CD4-positive, alpha-beta T cell (primary cell): Measurements from ENCODE around the gene ERICH2. TPM values are rescaled to one million over a fixed set of nuclear protein-coding genes. Genes with fewer than 3 reads are reported as not detected.

Experiments
- ATAC-seq: fragments of 200-7000 bp; cut with Tn5 transposase; one replicate; pipeline ENCODE4 v1.10.0; 2022; ENCODE audit warnings: mild to moderate bottlenecking; ENCODE audit not compliant: poor library complexity
- CTCF ChIA-PET: fragments of 350-600 bp; sonication (Branson Sonifier 250); formaldehyde crosslinking; loops from one replicate; lab custom pipeline; 2021; ENCODE audit warnings: antibody characterized with exemption, inconsistent platforms; lab: Charles Lee
- POLR2A ChIA-PET: fragments of 350-600 bp; sonication (Branson Sonifier 250); formaldehyde crosslinking; loops from one replicate; lab custom pipeline; 2021; ENCODE audit warnings: antibody characterized with exemption, inconsistent platforms; lab: Charles Lee
- DNase-seq, 14 experiments: peaks; one replicate each; pipeline ENCODE4 v3.0.0-alpha.2; 2013 to 2020; ENCODE audit warnings: mixed read lengths in 2 of 14
- H3K27ac ChIP-seq, 2 donors: one replicate each; pipeline versions ENCODE4 v1.5.1 to v1.7.0; 2013; ENCODE audit warnings: low read length in 2 of 2, low read depth in 1 of 2, mild to moderate bottlenecking in 1 of 2
- H3K27me3 ChIP-seq, 2 experiments: 1 replicate in 1 of 2; 2 replicates in 1 of 2; pipeline versions ENCODE4 v1.6.1 to v1.7.0; 2013; ENCODE audit warnings: low read length in 2 of 2, control low read depth in 1 of 2, mild to moderate bottlenecking in 1 of 2, moderate library complexity in 1 of 2; ENCODE audit not compliant: insufficient read depth in 2 of 2, control insufficient read depth in 1 of 2
- H3K36me3 ChIP-seq: one replicate; pipeline ENCODE4 v1.6.1; 2013; ENCODE audit warnings: low read length, control low read depth; ENCODE audit not compliant: insufficient read depth
- H3K4me1 ChIP-seq: one replicate; pipeline ENCODE4 v1.6.1; 2013; ENCODE audit warnings: low read length, control low read depth; ENCODE audit not compliant: insufficient read depth
- H3K4me3 ChIP-seq: one replicate; pipeline ENCODE4 v1.5.1; 2013; ENCODE audit warnings: mild to moderate bottlenecking, low read length, moderate library complexity
- H3K9me3 ChIP-seq, 2 experiments: 1 replicate in 1 of 2; 2 replicates in 1 of 2; pipeline versions ENCODE4 v1.6.1 to v1.7.0; 2013; ENCODE audit warnings: low read length in 2 of 2, mild to moderate bottlenecking in 2 of 2, control low read depth in 1 of 2, moderate library complexity in 1 of 2; ENCODE audit not compliant: control insufficient read depth in 1 of 2, insufficient read depth in 1 of 2
- H3K27ac Mint-ChIP-seq: one replicate; pipeline ENCODE4 v1.8.0; 2020; ENCODE audit warnings: mixed read lengths
- H3K27me3 Mint-ChIP-seq: one replicate; pipeline ENCODE4 v1.8.0; 2021; ENCODE audit warnings: mixed read lengths
- H3K36me3 Mint-ChIP-seq: one replicate; pipeline ENCODE4 v1.8.0; 2021; ENCODE audit warnings: low read depth, mixed read lengths
- H3K4me1 Mint-ChIP-seq: one replicate; pipeline ENCODE4 v1.8.0; 2021; ENCODE audit warnings: low read depth, mixed read lengths
- H3K4me3 Mint-ChIP-seq: one replicate; pipeline ENCODE4 v1.8.0; 2020; ENCODE audit warnings: mild to moderate bottlenecking, mixed read lengths
- H3K9me3 Mint-ChIP-seq: one replicate; pipeline ENCODE4 v1.8.0; 2020; ENCODE audit warnings: mixed read lengths
- intact Hi-C, 2 experiments: fragments of 100-400 bp; cut with DNase I in 1 of 2; cut with micrococcal nuclease in 1 of 2; formaldehyde crosslinking; loops; one replicate each; pipeline versions ENCODE4 v1.15.1 to v1.9.0; 2023 to 2025; cut with DNase I, micrococcal nuclease
- total RNA-seq, 174 experiments: library from RNA in 2 of 174; stranded (reverse) in 2 of 174; gene quantifications; one replicate each; pipeline ENCODE4 v1.2.3 and lab custom pipeline; 2021 to 2026
- TF ChIP-seq, protein P1 (sequence below): fragments of 200-600 bp; IDR thresholded peaks from one replicate; pipeline ENCODE4 v1.8.0; 2022; ENCODE audit warnings: antibody characterized with exemption, mild to moderate bottlenecking

Gene ERICH2
- total RNA-seq, 2 experiments from 2014 or later = not detected

DNA sequence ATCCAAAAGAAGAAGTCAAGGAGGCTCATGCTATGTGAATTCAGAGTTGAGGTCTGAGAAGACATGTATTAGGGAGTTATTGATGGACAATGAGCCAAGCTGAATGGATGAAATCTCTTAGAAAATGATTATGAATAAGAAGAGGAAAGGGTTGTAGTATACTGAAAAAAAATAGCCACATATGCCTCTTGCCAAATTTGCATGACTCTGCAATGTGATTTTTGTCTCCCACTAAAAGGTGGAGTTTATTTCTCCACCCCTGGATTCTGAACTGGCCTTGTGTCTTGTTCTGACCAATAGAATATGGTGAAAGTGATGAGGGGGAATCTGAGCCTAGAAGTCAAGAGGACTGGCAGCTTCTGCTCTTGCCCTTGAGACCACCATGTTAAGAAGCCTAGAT lies 8.6 kb upstream of the ERICH2 start:
- TF ChIP-seq, protein P1, sequence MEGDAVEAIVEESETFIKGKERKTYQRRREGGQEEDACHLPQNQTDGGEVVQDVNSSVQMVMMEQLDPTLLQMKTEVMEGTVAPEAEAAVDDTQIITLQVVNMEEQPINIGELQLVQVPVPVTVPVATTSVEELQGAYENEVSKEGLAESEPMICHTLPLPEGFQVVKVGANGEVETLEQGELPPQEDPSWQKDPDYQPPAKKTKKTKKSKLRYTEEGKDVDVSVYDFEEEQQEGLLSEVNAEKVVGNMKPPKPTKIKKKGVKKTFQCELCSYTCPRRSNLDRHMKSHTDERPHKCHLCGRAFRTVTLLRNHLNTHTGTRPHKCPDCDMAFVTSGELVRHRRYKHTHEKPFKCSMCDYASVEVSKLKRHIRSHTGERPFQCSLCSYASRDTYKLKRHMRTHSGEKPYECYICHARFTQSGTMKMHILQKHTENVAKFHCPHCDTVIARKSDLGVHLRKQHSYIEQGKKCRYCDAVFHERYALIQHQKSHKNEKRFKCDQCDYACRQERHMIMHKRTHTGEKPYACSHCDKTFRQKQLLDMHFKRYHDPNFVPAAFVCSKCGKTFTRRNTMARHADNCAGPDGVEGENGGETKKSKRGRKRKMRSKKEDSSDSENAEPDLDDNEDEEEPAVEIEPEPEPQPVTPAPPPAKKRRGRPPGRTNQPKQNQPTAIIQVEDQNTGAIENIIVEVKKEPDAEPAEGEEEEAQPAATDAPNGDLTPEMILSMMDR = no peak
- no peak overlapping the region for H3K4me3 ChIP-seq
- no peaks in the 10 kb centered on the region for H3K4me1 ChIP-seq
- intact Hi-C loops = no loop called here
- no peaks in the 10 kb centered on the region for H3K36me3 ChIP-seq
- H3K27me3 Mint-ChIP-seq = no peaks in the 10 kb centered on the region
- peaks cover 7% of the 10 kb centered on the region for H3K4me1 Mint-ChIP-seq
- no peaks in the 10 kb centered on the region for H3K36me3 Mint-ChIP-seq
- H3K27ac Mint-ChIP-seq = no peak overlapping the region
- ATAC-seq = no peak
- H3K9me3 Mint-ChIP-seq = no peaks in the 10 kb centered on the region
- peaks cover 0 to 2% of the 10 kb centered on the region in 2 experiments for H3K27me3 ChIP-seq
- no peak overlapping the region for H3K4me3 Mint-ChIP-seq
- ChIA-PET CTCF (no interaction called here), POLR2A (no interaction called here)
- DNase-seq = no peak
- no peak overlapping the region for H3K27ac ChIP-seq
- H3K9me3 ChIP-seq = no peaks in the 10 kb centered on the region

DNA sequence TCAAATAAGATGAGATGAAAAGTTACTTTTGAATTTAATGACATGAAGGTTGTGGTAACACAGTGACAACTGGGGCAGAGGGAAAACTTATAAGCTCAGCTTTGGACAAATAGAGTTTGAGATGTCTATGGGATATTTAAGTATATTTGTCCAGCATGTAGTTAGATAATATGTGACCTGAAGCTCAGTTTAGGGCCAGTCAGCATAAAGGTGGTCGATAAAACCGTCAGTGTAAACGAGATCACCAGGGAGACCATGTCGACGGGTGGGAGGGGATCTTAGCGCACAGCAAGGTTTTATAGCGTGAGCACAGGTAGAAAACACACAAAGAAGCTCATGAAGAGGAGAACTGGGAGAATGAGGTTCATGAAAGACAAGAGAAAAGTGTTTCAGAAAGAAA lies 7.4 kb upstream of the ERICH2 start:
- no peak overlapping the region for H3K4me3 ChIP-seq
- Mint-ChIP-seq H3K9me3 (no peaks in the 10 kb centered on the region), H3K4me3 (no peak overlapping the region), H3K27me3 (no peaks in the 10 kb centered on the region), H3K36me3 (no peaks in the 10 kb centered on the region), H3K27ac (no peak overlapping the region), H3K4me1 (peaks cover 12% of the 10 kb centered on the region)
- H3K27me3 ChIP-seq = peaks cover 0 to 2% of the 10 kb centered on the region in 2 experiments
- no peak overlapping the region for H3K27ac ChIP-seq
- DNase-seq (no peak), ATAC-seq (no peak)
- TF ChIP-seq, protein P1 = no peak
- POLR2A ChIA-PET = no interaction called here
- CTCF ChIA-PET = no interaction called here
- intact Hi-C loops = no loop called here
- H3K9me3 ChIP-seq = no peaks in the 10 kb centered on the region
- H3K36me3 ChIP-seq = no peaks in the 10 kb centered on the region
- no peaks in the 10 kb centered on the region for H3K4me1 ChIP-seq

DNA sequence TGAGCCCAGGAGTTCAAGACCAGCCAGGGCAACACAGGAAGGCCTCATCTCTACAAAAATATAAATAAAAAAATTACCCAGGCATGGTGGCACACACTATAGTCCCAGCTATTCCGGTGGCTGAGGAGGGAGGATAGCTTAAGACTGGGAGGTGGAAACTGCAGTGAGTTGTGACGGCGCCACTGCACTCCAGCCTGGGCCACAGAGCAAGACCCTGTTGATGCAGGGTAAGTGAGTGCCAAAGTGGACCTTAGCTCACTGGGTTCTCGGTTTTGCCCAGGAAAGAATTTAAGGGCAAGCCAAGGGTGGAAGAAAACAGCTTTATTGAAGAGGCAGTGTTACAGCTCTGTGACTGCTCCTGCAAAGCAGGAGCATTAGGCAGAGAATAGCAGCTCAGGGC lies 6.9 kb upstream of the ERICH2 start:
- no peaks in the 10 kb centered on the region for H3K27me3 Mint-ChIP-seq
- Histone ChIP-seq H3K9me3 (no peaks in the 10 kb centered on the region), H3K27me3 (peaks cover 0 to 2% of the 10 kb centered on the region in 2 experiments), H3K36me3 (no peaks in the 10 kb centered on the region), H3K4me1 (no peaks in the 10 kb centered on the region), H3K4me3 (no peak overlapping the region), H3K27ac (no peak overlapping the region)
- DNase-seq (no peak), ATAC-seq (no peak)
- ChIA-PET POLR2A (no interaction called here), CTCF (no interaction called here)
- H3K9me3 Mint-ChIP-seq = no peaks in the 10 kb centered on the region
- intact Hi-C loops = no loop called here
- no peaks in the 10 kb centered on the region for H3K36me3 Mint-ChIP-seq
- H3K27ac Mint-ChIP-seq = no peak overlapping the region
- no peak overlapping the region for H3K4me3 Mint-ChIP-seq
- peaks cover 12% of the 10 kb centered on the region for H3K4me1 Mint-ChIP-seq
- TF ChIP-seq, protein P1 = no peak
